HepG2 (cell line): ENCODE data around the gene ARFIP2. TPM values are rescaled to one million over a fixed set of nuclear protein-coding genes. Genes with fewer than 3 reads are reported as not detected.

Source experiments
- ATAC-seq: fragments of 200-7000 bp; cut with Tn5 transposase; 3 replicates; pipeline ENCODE4 v1.9.1; 2020; ENCODE audit warnings: mild to moderate bottlenecking, moderate library complexity
- BruUV-seq: library from RNA; stranded (reverse); fragments of 400-500 nt; replicated peaks from 2 replicates; lab custom pipeline; 2021; lab: Mats Ljungman, UMichigan
- CTCF ChIA-PET: fragments of 300-600 bp; formaldehyde crosslinking; extraction: SDS; loops from one replicate; lab custom pipeline; 2021; ENCODE audit warnings: low total read pairs, inconsistent platforms, low intra/inter-chr PET ratio; lab: Yijun Ruan, JAX
- POLR2A ChIA-PET: fragments of 350-600 bp; sonication (Branson Sonifier 250); formaldehyde crosslinking; loops from one replicate; lab custom pipeline; 2020; ENCODE audit warnings: antibody characterized with exemption, inconsistent platforms; lab: Yijun Ruan, JAX
- DNase-seq: peaks from one replicate; pipeline ENCODE4 v3.0.0-alpha.2; 2015; ENCODE audit warnings: low spot score
- FAIRE-seq: peaks from 3 replicates; lab custom pipeline; 2011; peaks lifted over from hg19 to GRCh38; lab: Jason Lieb, UNC
- H2AFZ ChIP-seq: one replicate; pipeline ENCODE4 v1.6.1; 2011; ENCODE audit warnings: low read length, inconsistent platforms
- H3K27ac ChIP-seq: fragments of 300-600 bp; 3 replicates; pipeline ENCODE4 v1.8.0; 2011; ENCODE audit warnings: mixed run types, mild to moderate bottlenecking, mixed read lengths, low read length, inconsistent platforms; ENCODE audit not compliant: insufficient read depth; ENCODE audit errors: extremely low read length
- H3K27me3 ChIP-seq, 2 experiments: fragments of 200-600 bp in 1 of 2; 2 replicates in 1 of 2; 3 replicates in 1 of 2; pipeline versions ENCODE4 v1.6.0 to v1.8.0; 2011; ENCODE audit warnings: low read length in 2 of 2, mild to moderate bottlenecking in 2 of 2, moderate library complexity in 2 of 2, inconsistent platforms in 1 of 2; ENCODE audit not compliant: insufficient read depth in 2 of 2, control insufficient read depth in 1 of 2
- H3K36me3 ChIP-seq, 2 experiments: fragments of 200-600 bp in 1 of 2; replicated peaks in 1 of 2; 2 replicates in 1 of 2; 3 replicates in 1 of 2; pipeline versions ENCODE4 v1.5.1 to v1.8.0; 2011; ENCODE audit warnings: low read length in 2 of 2, inconsistent platforms in 1 of 2; ENCODE audit not compliant: insufficient read depth in 2 of 2, control insufficient read depth in 1 of 2
- H3K4me1 ChIP-seq: 2 replicates; pipeline ENCODE4 v1.5.1; 2012; ENCODE audit warnings: low read length, inconsistent platforms; ENCODE audit not compliant: insufficient read depth
- H3K4me2 ChIP-seq: 2 replicates; pipeline ENCODE4 v1.6.0; 2011; ENCODE audit warnings: low read depth, low read length, inconsistent platforms
- H3K4me3 ChIP-seq, 3 experiments: fragments of 200-600 bp in 1 of 3; sonication (generic), shearing (Covaris generic) in 1 of 3; replicated peaks in 1 of 3; 2 replicates each; pipeline ENCODE4 v1.5.1; 2011 to 2016; ENCODE audit warnings: low read length in 3 of 3, inconsistent platforms in 2 of 3, low read depth in 2 of 3, mild to moderate bottlenecking in 2 of 3, control low read depth in 1 of 3, mixed read lengths in 1 of 3; ENCODE audit not compliant: insufficient read depth in 1 of 3
- H3K79me2 ChIP-seq: one replicate; pipeline ENCODE4 v1.6.1; 2011; ENCODE audit warnings: low read length, inconsistent platforms; ENCODE audit not compliant: insufficient read depth
- H3K9ac ChIP-seq: 2 replicates; pipeline ENCODE4 v1.6.0; 2011; ENCODE audit warnings: mild to moderate bottlenecking, low read depth, low read length, inconsistent platforms; ENCODE audit not compliant: insufficient read depth
- H3K9me3 ChIP-seq: 2 replicates; pipeline ENCODE4 v1.5.1; 2012; ENCODE audit warnings: mild to moderate bottlenecking, low read length
- H4K20me1 ChIP-seq: 2 replicates; pipeline ENCODE4 v1.6.0; 2011; ENCODE audit warnings: inconsistent platforms, mild to moderate bottlenecking, low read length, moderate library complexity; ENCODE audit not compliant: insufficient read depth
- ZNF878 ChIP-seq: sonication (generic); formaldehyde crosslinking; IDR thresholded peaks from 2 replicates; pipeline ENCODE4 v1.8.1; 2023; ENCODE audit warnings: mild to moderate bottlenecking, missing genetic modification reagents, moderate library complexity
- ZSCAN12 ChIP-seq: sonication (generic); formaldehyde crosslinking; IDR thresholded peaks from 2 replicates; pipeline ENCODE4 v1.9.0; 2021; ENCODE audit warnings: mild to moderate bottlenecking, missing genetic modification reagents
- WGBS: methylation state at CpG from one replicate; pipeline ENCODE4 v1.1.6; 2017; ENCODE audit warnings: low lambda C conversion rate; 5-methylcytosine and 5-hydroxymethylcytosine counted together
- in situ Hi-C: cut with HindIII; loops from 2 replicates; pipeline ENCODE4 v1.10.0; 2017; ENCODE audit warnings: low pct_unique_long_range_greater_than_20kb; ENCODE audit not compliant: extremely low pct_ligation_motif_present
- intact Hi-C: fragments of 100-400 bp; cut with micrococcal nuclease; formaldehyde crosslinking; loops from one replicate; pipeline ENCODE4 v1.10.0; 2022; ENCODE audit not compliant: unreplicated experiment
- polyA plus RNA-seq, 8 experiments: library from polyadenylated mRNA; depleted of rRNA in 3 of 8; stranded (reverse) in 7 of 8; unstranded in 1 of 8; fragments of >200 nt; fragmentation: Illumina TruSeq in 4 of 8; extraction: Trizol in 4 of 8; gene quantifications; 2 replicates each; pipeline versions ENCODE4 v1.2.1 to v1.2.3, GENCODE V29; 2011 to 2016; ENCODE audit warnings: low read depth in 4 of 8, missing spikeins in 1 of 8, mixed read lengths in 1 of 8; ENCODE audit not compliant: insufficient read depth in 1 of 8
- total RNA-seq, 5 experiments: library from RNA; depleted of rRNA; stranded (reverse); fragments of >200 nt; fragmentation: Illumina TruSeq; extraction: Trizol; gene quantifications; 2 replicates each; pipeline ENCODE4 v1.2.3, GENCODE V29; 2016; ENCODE audit warnings: low read depth in 1 of 5
- TF ChIP-seq, protein P1 (sequence below): sonication (generic); formaldehyde crosslinking; IDR thresholded peaks from 2 replicates; pipeline ENCODE4 v1.4.0; 2020; ENCODE audit warnings: mild to moderate bottlenecking, missing genetic modification reagents
- TF ChIP-seq, protein P2 (sequence below): sonication (generic); formaldehyde crosslinking; IDR thresholded peaks from 2 replicates; pipeline ENCODE4 v1.5.0; 2020; ENCODE audit warnings: mild to moderate bottlenecking, missing genetic modification reagents, borderline replicate concordance
- TF ChIP-seq, protein P3 (sequence below): sonication (generic); formaldehyde crosslinking; IDR thresholded peaks from 2 replicates; pipeline ENCODE4 v1.4.0; 2020; ENCODE audit warnings: missing genetic modification reagents

The ARFIP2 gene
- total and polyA plus RNA-seq, 2 of the 13 experiments (the other 11 are each of a cell fraction or from before 2014, with no cell fraction given): 56.6 to 60.2 TPM

- no peaks in the 10 kb centered on the region for H3K79me2 ChIP-seq
- ChIA-PET POLR2A (interaction anchor here (1.5 kb wide), 1 partner anchor 15 kb away, joined by 3 read pairs; no protein-coding TSS in a partner anchor), CTCF (no interaction called here)
- intact Hi-C loops (no loop called here), in situ Hi-C loops (no loop called here)
- ATAC-seq (no peak), DNase-seq (no peak), FAIRE-seq (no peak)
- no peaks in the 10 kb centered on the region for H3K27me3 ChIP-seq
- H3K4me3 ChIP-seq: no peak overlapping the region
- BruUV-seq: no TSS peak
- H3K9ac ChIP-seq: no peak overlapping the region
- 90% methylated on average over 3 of the region's 3 CpGs for WGBS
- H3K4me2 ChIP-seq: no peak overlapping the region
- peaks cover 2 to 4% of the 10 kb centered on the region in 2 experiments; a peak in 2 of 5 replicates for H3K36me3 ChIP-seq
- H3K4me1 ChIP-seq: no peaks in the 10 kb centered on the region
- no peaks in the 10 kb centered on the region for H4K20me1 ChIP-seq
- H3K27ac ChIP-seq: no peak overlapping the region
- H3K9me3 ChIP-seq: no peaks in the 10 kb centered on the region
- no peak overlapping the region for H2AFZ ChIP-seq
- TF ChIP-seq, protein P1, sequence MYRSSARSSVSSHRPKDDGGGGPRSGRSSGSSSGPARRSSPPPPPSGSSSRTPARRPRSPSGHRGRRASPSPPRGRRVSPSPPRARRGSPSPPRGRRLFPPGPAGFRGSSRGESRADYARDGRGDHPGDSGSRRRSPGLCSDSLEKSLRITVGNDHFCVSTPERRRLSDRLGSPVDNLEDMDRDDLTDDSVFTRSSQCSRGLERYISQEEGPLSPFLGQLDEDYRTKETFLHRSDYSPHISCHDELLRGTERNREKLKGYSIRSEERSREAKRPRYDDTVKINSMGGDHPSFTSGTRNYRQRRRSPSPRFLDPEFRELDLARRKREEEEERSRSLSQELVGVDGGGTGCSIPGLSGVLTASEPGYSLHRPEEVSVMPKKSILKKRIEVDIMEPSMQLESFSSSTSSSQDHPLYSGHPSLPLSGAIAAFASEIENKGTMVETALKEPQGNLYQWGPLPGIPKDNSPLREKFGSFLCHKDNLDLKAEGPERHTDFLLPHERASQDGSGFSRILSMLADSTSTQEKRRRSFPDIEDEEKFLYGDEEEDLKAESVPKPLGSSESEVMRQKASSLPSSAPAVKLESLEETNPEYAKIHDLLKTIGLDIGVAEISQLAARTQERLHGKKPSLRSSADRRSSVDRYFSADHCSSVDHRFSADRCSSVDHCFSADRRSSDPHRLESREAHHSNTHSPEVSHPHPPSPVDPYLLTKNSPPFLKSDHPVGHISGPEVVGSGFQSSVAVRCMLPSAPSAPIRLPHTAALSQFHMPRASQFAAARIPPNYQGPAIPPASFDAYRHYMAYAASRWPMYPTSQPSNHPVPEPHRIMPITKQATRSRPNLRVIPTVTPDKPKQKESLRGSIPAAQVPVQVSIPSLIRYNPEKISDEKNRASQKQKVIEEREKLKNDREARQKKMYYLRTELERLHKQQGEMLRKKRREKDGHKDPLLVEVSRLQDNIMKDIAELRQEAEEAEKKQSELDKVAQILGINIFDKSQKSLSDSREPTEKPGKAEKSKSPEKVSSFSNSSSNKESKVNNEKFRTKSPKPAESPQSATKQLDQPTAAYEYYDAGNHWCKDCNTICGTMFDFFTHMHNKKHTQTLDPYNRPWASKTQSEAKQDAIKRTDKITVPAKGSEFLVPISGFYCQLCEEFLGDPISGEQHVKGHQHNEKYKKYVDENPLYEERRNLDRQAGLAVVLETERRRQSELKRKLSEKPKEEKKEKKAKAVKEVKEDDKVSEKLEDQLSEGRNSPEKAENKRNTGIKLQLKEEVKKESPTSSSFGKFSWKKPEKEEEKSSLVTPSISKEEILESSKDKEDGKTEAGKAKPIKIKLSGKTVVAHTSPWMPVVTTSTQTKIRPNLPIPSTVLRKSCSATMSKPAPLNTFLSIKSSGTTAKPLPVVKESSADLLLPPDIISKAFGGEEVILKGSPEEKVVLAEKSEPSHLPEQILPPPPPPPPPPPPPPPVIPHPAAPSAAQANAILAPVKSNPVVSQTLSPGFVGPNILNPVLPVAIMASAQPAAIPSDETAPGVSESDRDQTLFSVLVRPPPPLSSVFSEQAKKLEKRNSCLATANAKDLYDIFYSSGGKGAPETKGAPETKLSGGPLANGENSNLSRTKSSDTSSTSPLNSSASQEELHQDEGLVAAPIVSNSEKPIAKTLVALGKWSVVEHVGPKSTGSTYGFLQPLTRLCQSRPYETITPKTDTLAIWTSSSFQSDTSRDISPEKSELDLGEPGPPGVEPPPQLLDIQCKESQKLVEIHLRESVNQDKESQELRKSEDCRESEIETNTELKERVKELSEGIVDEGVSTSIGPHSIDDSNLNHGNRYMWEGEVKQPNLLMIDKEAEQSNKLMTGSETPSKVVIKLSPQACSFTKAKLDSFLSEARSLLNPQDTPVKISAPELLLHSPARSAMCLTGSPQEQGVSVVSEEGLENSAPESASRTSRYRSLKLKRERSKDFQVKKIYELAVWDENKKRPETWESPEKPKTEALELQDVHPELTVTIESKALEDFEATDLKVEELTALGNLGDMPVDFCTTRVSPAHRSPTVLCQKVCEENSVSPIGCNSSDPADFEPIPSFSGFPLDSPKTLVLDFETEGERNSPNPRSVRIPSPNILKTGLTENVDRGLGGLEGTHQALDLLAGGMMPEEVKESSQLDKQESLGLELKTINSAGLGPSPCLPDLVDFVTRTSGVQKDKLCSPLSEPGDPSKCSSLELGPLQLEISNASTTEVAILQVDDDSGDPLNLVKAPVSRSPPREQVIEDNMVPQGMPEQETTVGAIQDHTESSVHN: no peak
- TF ChIP-seq ZSCAN12 (CRISPR knock-in tag) (no peak), ZNF878 (CRISPR knock-in tag) (no peak)
- TF ChIP-seq, protein P2, sequence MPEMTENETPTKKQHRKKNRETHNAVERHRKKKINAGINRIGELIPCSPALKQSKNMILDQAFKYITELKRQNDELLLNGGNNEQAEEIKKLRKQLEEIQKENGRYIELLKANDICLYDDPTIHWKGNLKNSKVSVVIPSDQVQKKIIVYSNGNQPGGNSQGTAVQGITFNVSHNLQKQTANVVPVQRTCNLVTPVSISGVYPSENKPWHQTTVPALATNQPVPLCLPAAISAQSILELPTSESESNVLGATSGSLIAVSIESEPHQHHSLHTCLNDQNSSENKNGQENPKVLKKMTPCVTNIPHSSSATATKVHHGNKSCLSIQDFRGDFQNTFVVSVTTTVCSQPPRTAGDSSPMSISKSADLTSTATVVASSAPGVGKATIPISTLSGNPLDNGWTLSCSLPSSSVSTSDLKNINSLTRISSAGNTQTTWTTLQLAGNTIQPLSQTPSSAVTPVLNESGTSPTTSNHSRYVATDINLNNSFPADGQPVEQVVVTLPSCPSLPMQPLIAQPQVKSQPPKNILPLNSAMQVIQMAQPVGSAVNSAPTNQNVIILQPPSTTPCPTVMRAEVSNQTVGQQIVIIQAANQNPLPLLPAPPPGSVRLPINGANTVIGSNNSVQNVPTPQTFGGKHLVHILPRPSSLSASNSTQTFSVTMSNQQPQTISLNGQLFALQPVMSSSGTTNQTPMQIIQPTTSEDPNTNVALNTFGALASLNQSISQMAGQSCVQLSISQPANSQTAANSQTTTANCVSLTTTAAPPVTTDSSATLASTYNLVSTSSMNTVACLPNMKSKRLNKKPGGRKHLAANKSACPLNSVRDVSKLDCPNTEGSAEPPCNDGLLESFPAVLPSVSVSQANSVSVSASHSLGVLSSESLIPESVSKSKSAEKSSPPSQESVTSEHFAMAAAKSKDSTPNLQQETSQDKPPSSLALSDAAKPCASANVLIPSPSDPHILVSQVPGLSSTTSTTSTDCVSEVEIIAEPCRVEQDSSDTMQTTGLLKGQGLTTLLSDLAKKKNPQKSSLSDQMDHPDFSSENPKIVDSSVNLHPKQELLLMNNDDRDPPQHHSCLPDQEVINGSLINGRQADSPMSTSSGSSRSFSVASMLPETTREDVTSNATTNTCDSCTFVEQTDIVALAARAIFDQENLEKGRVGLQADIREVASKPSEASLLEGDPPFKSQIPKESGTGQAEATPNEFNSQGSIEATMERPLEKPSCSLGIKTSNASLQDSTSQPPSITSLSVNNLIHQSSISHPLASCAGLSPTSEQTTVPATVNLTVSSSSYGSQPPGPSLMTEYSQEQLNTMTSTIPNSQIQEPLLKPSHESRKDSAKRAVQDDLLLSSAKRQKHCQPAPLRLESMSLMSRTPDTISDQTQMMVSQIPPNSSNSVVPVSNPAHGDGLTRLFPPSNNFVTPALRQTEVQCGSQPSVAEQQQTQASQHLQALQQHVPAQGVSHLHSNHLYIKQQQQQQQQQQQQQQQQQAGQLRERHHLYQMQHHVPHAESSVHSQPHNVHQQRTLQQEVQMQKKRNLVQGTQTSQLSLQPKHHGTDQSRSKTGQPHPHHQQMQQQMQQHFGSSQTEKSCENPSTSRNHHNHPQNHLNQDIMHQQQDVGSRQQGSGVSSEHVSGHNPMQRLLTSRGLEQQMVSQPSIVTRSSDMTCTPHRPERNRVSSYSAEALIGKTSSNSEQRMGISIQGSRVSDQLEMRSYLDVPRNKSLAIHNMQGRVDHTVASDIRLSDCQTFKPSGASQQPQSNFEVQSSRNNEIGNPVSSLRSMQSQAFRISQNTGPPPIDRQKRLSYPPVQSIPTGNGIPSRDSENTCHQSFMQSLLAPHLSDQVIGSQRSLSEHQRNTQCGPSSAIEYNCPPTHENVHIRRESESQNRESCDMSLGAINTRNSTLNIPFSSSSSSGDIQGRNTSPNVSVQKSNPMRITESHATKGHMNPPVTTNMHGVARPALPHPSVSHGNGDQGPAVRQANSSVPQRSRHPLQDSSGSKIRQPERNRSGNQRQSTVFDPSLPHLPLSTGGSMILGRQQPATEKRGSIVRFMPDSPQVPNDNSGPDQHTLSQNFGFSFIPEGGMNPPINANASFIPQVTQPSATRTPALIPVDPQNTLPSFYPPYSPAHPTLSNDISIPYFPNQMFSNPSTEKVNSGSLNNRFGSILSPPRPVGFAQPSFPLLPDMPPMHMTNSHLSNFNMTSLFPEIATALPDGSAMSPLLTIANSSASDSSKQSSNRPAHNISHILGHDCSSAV (CRISPR knock-in tag): no peak
- TF ChIP-seq, protein P3, sequence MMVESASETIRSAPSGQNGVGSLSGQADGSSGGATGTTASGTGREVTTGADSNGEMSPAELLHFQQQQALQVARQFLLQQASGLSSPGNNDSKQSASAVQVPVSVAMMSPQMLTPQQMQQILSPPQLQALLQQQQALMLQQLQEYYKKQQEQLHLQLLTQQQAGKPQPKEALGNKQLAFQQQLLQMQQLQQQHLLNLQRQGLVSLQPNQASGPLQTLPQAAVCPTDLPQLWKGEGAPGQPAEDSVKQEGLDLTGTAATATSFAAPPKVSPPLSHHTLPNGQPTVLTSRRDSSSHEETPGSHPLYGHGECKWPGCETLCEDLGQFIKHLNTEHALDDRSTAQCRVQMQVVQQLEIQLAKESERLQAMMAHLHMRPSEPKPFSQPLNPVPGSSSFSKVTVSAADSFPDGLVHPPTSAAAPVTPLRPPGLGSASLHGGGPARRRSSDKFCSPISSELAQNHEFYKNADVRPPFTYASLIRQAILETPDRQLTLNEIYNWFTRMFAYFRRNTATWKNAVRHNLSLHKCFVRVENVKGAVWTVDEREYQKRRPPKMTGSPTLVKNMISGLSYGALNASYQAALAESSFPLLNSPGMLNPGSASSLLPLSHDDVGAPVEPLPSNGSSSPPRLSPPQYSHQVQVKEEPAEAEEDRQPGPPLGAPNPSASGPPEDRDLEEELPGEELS (CRISPR knock-in tag): no peak
Observed at GRCh38 chr11:6520265-6520664, 39.1 kb upstream of the ARFIP2 start.
